Calu3 (cell line): ENCODE data around the gene GRN. TPM values are rescaled to one million over a fixed set of nuclear protein-coding genes. Genes with fewer than 3 reads are reported as not detected.

ENCODE experiments used
- Bru-seq: library from RNA; stranded (reverse); fragments of 400-500 nt; gene quantifications from one replicate; lab custom pipeline; 2021; lab: Mats Ljungman, UMichigan
- BruChase-seq, 2 experiments: library from RNA; stranded (reverse); fragments of 400-500 nt; gene quantifications; one replicate each; lab custom pipeline; 2021; lab: Mats Ljungman, UMichigan
- BruUV-seq: library from RNA; stranded (reverse); fragments of 400-500 nt; replicated peaks from 2 replicates; lab custom pipeline; 2021; lab: Mats Ljungman, UMichigan
- CTCF ChIA-PET: fragments of 300-600 bp; sonication (Branson Sonifier 250); formaldehyde crosslinking; loops from one replicate; lab custom pipeline; 2022; ENCODE audit warnings: antibody characterized with exemption; lab: Charles Lee
- DNase-seq: peaks from one replicate; pipeline ENCODE4 v3.0.0; 2022
- H3K27ac Mint-ChIP-seq: one replicate; pipeline ENCODE4 v1.8.0; 2022; ENCODE audit warnings: mixed read lengths; ENCODE audit not compliant: unreplicated experiment
- H3K27me3 Mint-ChIP-seq: one replicate; pipeline ENCODE4 v1.8.0; 2022; ENCODE audit warnings: mixed read lengths; ENCODE audit not compliant: unreplicated experiment
- H3K36me3 Mint-ChIP-seq: one replicate; pipeline ENCODE4 v1.8.0; 2022; ENCODE audit warnings: mild to moderate bottlenecking, moderate library complexity, mixed read lengths; ENCODE audit not compliant: insufficient read depth, unreplicated experiment
- H3K4me1 Mint-ChIP-seq: one replicate; pipeline ENCODE4 v1.8.0; 2022; ENCODE audit warnings: mild to moderate bottlenecking, low read depth, mixed read lengths; ENCODE audit not compliant: unreplicated experiment
- H3K4me3 Mint-ChIP-seq: one replicate; pipeline ENCODE4 v1.8.0; 2022; ENCODE audit warnings: mild to moderate bottlenecking, low read depth, moderate library complexity, mixed read lengths; ENCODE audit not compliant: unreplicated experiment
- H3K9me3 Mint-ChIP-seq: one replicate; pipeline ENCODE4 v1.8.0; 2022; ENCODE audit warnings: low read depth, mixed read lengths; ENCODE audit not compliant: unreplicated experiment
- intact Hi-C: fragments of 100-400 bp; cut with micrococcal nuclease; formaldehyde crosslinking; loops from one replicate; pipeline ENCODE4 v1.10.0; 2022; ENCODE audit not compliant: unreplicated experiment
- long read RNA-seq: library from polyadenylated mRNA; stranded (forward); transcript quantifications from one replicate; pipeline ENCODE4 v2.0.0, GENCODE V29; 2022
- total RNA-seq: library from RNA; stranded (reverse); gene quantifications from 2 replicates; pipeline ENCODE4 v1.2.3, GENCODE V29; 2022
- TF ChIP-seq, protein P1 (sequence below): fragments of 200-600 bp; IDR thresholded peaks from one replicate; pipeline ENCODE4 v1.8.0; 2022; ENCODE audit warnings: antibody characterized with exemption; ENCODE audit not compliant: unreplicated experiment

Gene GRN
- total RNA-seq (376 and 480 TPM in 2 replicates), Bru-seq, nascent RNA (percentile 71 among the genes with signal in this experiment), BruChase-seq, experiment 1, labeled RNA remaining after a 6-hour chase (percentile 92 among the genes with signal in this experiment), BruChase-seq, experiment 2, labeled RNA remaining after a 2-hour chase (percentile 75 among the genes with signal in this experiment)
- long read RNA-seq, transcript GRN-201 (13 exons, 2,342 nt): major isoform, 560 of 799 reads
- long read RNA-seq, partial matches to known transcripts: 195 of 799 reads
- long read RNA-seq, other reads (novel, unspliced or antisense): 42 of 799 reads

DNA sequence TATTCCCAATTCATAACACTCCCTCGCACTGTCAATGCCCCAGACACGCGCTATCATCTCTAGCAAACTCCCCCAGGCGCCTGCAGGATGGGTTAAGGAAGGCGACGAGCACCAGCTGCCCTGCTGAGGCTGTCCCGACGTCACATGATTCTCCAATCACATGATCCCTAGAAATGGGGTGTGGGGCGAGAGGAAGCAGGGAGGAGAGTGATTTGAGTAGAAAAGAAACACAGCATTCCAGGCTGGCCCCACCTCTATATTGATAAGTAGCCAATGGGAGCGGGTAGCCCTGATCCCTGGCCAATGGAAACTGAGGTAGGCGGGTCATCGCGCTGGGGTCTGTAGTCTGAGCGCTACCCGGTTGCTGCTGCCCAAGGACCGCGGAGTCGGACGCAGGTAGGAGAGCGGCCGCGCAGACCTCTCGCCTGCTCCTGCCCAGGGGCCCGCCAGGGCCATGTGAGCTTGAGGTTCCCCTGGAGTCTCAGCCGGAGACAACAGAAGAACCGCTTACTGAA lies at the start of gene GRN:
Gene GRN, plus strand, starts transcription at position 364 of the 515 bp plus-strand sequence. CDS start 3,863 bp downstream, outside the sequence.
- Mint-ChIP-seq H3K27me3 (no peaks in the 10 kb centered on the region), H3K4me3 (peak within 1 kb of the TSS; percentile 97), H3K36me3 (peaks cover 24% of the 10 kb centered on the region), H3K4me1 (peaks cover 11% of the 10 kb centered on the region), H3K27ac (peak within 1 kb of the TSS; percentile 93), H3K9me3 (no peaks in the 10 kb centered on the region)
- TF ChIP-seq, protein P1, sequence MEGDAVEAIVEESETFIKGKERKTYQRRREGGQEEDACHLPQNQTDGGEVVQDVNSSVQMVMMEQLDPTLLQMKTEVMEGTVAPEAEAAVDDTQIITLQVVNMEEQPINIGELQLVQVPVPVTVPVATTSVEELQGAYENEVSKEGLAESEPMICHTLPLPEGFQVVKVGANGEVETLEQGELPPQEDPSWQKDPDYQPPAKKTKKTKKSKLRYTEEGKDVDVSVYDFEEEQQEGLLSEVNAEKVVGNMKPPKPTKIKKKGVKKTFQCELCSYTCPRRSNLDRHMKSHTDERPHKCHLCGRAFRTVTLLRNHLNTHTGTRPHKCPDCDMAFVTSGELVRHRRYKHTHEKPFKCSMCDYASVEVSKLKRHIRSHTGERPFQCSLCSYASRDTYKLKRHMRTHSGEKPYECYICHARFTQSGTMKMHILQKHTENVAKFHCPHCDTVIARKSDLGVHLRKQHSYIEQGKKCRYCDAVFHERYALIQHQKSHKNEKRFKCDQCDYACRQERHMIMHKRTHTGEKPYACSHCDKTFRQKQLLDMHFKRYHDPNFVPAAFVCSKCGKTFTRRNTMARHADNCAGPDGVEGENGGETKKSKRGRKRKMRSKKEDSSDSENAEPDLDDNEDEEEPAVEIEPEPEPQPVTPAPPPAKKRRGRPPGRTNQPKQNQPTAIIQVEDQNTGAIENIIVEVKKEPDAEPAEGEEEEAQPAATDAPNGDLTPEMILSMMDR: no peak
- intact Hi-C loops: loop anchor here (5.0 kb wide), 2 partner anchors 123 to 143 kb away; no protein-coding TSS in a partner anchor
- CTCF ChIA-PET: interaction anchor here (1.1 to 2.2 kb wide), 13 partner anchors 11 to 401 kb away, joined by 3 to 11 read pairs (median 6); partner anchors contain the start of genes ATXN7L3 and FAM171A2
- DNase-seq: peak; percentile 98
- no TSS peak for BruUV-seq

DNA sequence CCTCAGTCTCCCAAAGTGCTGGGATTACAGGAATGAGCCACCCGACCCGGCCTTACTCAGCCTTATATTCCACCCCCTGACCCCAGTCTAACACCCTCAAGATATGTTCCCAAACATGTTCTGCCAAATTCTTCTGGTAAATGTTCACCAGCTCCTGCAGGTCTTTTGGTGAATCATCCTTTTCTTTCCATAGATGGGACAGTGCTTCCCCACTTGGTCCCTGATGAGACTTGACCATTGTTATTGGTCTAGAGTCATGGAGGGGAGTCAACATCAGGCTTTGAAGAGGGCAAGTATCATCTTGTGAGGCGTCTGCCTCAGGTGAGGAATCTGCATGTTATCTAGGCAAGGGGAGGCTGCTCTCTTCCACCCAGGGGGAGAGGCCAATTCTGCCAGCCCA lies 47.1 kb upstream of the GRN start:
- CTCF ChIA-PET: interaction anchor here (0.6 kb wide), 2 partner anchors 349 to 396 kb away, joined by 4 read pairs; no protein-coding TSS in a partner anchor
- TF ChIP-seq, protein P1: no peak
- peaks cover 70% of the 10 kb centered on the region for H3K27me3 Mint-ChIP-seq
- H3K4me3 Mint-ChIP-seq: no peak overlapping the region
- no peaks in the 10 kb centered on the region for H3K9me3 Mint-ChIP-seq
- BruUV-seq: no TSS peak
- no peak for DNase-seq
- intact Hi-C loops: no loop called here
- H3K36me3 Mint-ChIP-seq: no peaks in the 10 kb centered on the region
- H3K4me1 Mint-ChIP-seq: no peaks in the 10 kb centered on the region
- no peak overlapping the region for H3K27ac Mint-ChIP-seq

DNA sequence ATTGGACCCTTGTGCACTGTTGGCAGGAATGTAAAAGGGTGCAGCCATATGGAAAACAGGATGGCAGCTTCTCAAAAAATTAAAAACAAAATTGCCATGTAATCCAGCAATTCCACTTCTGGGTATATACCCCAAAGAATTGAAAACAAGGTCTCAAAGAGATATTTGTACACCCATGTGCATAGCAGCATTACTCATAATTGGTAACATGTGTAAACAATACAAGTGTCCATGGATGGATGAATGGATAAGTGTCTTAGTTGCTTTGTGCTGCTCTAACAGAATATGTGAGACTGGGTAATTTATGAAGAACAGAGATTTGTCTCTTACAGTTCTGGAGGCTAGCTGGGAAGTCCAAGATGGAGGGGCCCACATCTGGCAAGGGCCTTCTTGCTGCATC lies 40.5 kb upstream of the GRN start:
- intact Hi-C loops: no loop called here
- CTCF ChIA-PET: interaction anchor here (0.8 kb wide), 1 partner anchor 82 kb away, joined by 4 read pairs; no protein-coding TSS in a partner anchor
- H3K4me3 Mint-ChIP-seq: no peak overlapping the region

More for the DNA sequence above, 40.5 kb upstream of the GRN start:
- Mint-ChIP-seq H3K27me3 (peaks cover 81% of the 10 kb centered on the region), H3K36me3 (peaks cover 15% of the 10 kb centered on the region), H3K9me3 (no peaks in the 10 kb centered on the region), H3K27ac (no peak overlapping the region), H3K4me1 (peaks cover 5% of the 10 kb centered on the region)
- no TSS peak for BruUV-seq
- TF ChIP-seq, protein P1: no peak
- no peak for DNase-seq
